Adipose tissue (tissue), 3 donors: ENCODE results near the gene C2CD4C. TPM values are rescaled to one million over a fixed set of nuclear protein-coding genes. Genes with fewer than 3 reads are reported as not detected.

Experiments
- H3K27ac ChIP-seq: one replicate; pipeline ENCODE4 v1.5.1; 2013; ENCODE audit warnings: low read depth, low read length
- whole genome bisulfite sequencing, 3 donors: extraction: QIAGEN DNeasy Blood & Tissue Kit; methylation state at CpG; one replicate each; pipeline ENCODE4 v1.1.7; 2013; 5-methylcytosine and 5-hydroxymethylcytosine counted together
- polyA plus RNA-seq, 3 donors: library from polyadenylated mRNA; stranded (reverse); fragments of 200-250 nt; gene quantifications; one replicate each; pipeline ENCODE4 v1.2.3, GENCODE V29; 2013
- donor health status: healthy with polysubstance abuse.
- donor health status: Bipolar disorder and iron deficiency.
- donor health status: healthy.

C2CD4C gene
- polyA plus RNA-seq, 3 donors, result 0.51 to 4.9 (median 4.5) TPM

- no peak overlapping the region for H3K27ac ChIP-seq
- WGBS, 3 donors, result 69 to 81% (median 80%) methylated on average over 40 to 43 of the region's 43 CpGs
Measured at GRCh38 chr19:375395-376110, 33.4 kb downstream of the C2CD4C start.

GRCh38 chr19:374886-375235 is 34.1 kb downstream of the C2CD4C start:
- WGBS, 3 donors, result 54 to 76% (median 72%) methylated on average over 17 of the region's 17 CpGs
- no peak overlapping the region for H3K27ac ChIP-seq

- 59 to 75% (median 73%) methylated on average over 22 to 23 of the region's 23 CpGs for WGBS, 3 donors
- no peak overlapping the region for H3K27ac ChIP-seq
Measured at GRCh38 chr19:374183-374885, 34.6 kb downstream of the C2CD4C start.

- H3K27ac ChIP-seq, result no peak overlapping the region
- WGBS, 3 donors, result 66 to 81% (median 76%) methylated on average over 24 of the region's 24 CpGs
Measured at GRCh38 chr19:373391-374182, 35.4 kb downstream of the C2CD4C start.

GRCh38 chr19:372306-372890 is 36.5 kb downstream of the C2CD4C start:
- H3K27ac ChIP-seq, result no peak overlapping the region
- 37 to 42% (median 41%) methylated on average over 14 of the region's 14 CpGs for WGBS, 3 donors

GRCh38 chr19:371501-372168 is 37.3 kb downstream of the C2CD4C start:
- 56 to 66% (median 59%) methylated on average over 17 of the region's 17 CpGs for WGBS, 3 donors
- no peak overlapping the region for H3K27ac ChIP-seq

GRCh38 chr19:370641-371330 is 38.2 kb downstream of the C2CD4C start:
- 85 to 88% (median 88%) methylated on average over 43 of the region's 43 CpGs for WGBS, 3 donors
- H3K27ac ChIP-seq, result no peak overlapping the region

- WGBS, 3 donors, result 91 to 95% (median 94%) methylated on average over 14 of the region's 14 CpGs
- no peak overlapping the region for H3K27ac ChIP-seq
Measured at GRCh38 chr19:369876-370275, 39.1 kb downstream of the C2CD4C start.

- WGBS, 3 donors, result 74 to 90% (median 88%) methylated on average over 13 of the region's 13 CpGs
- H3K27ac ChIP-seq, result no peak overlapping the region
Measured at GRCh38 chr19:369256-369655, 39.7 kb downstream of the C2CD4C start.

GRCh38 chr19:368630-369024 is 40.3 kb downstream of the C2CD4C start:
- WGBS, 3 donors, result 59 to 73% (median 64%) methylated on average over 7 of the region's 7 CpGs
- no peak overlapping the region for H3K27ac ChIP-seq

- WGBS, 3 donors, result 61 to 68% (median 67%) methylated on average over 22 of the region's 22 CpGs
Measured at GRCh38 chr19:367963-368629, 40.9 kb downstream of the C2CD4C start.

GRCh38 chr19:367561-367960 is 41.4 kb downstream of the C2CD4C start:
- H3K27ac ChIP-seq, result no peak overlapping the region
- WGBS, 3 donors, result 81 to 86% (median 82%) methylated on average over 14 of the region's 14 CpGs

More at GRCh38 chr19:367963-368629, 40.9 kb downstream of the C2CD4C start:
- H3K27ac ChIP-seq, result no peak overlapping the region

- no peak overlapping the region for H3K27ac ChIP-seq
- WGBS, 3 donors, result 77 to 95% (median 91%) methylated on average over 8 of the region's 8 CpGs
Measured at GRCh38 chr19:366951-367350, 42.0 kb downstream of the C2CD4C start.

GRCh38 chr19:366205-366783 is 42.7 kb downstream of the C2CD4C start:
- WGBS, 3 donors, result 87 to 90% (median 89%) methylated on average over 17 of the region's 17 CpGs
- H3K27ac ChIP-seq, result no peak overlapping the region

- H3K27ac ChIP-seq, result no peak overlapping the region
- 48 to 61% (median 61%) methylated on average over 17 of the region's 17 CpGs for WGBS, 3 donors
Measured at GRCh38 chr19:364496-365287, 44.3 kb downstream of the C2CD4C start.

GRCh38 chr19:362683-363082 is 46.3 kb downstream of the C2CD4C start:
- no peak overlapping the region for H3K27ac ChIP-seq
- 77 to 84% (median 82%) methylated on average over 11 of the region's 11 CpGs for WGBS, 3 donors
